SU-DHL-6 (cell line): Measurements from ENCODE around the gene OR5A1.

Source experiments
- H2AFZ ChIP-seq: fragments of 200-600 bp; sonication (generic); 2 replicates; pipeline ENCODE4 v1.6.1; 2014; ENCODE audit warnings: low read depth, mild to moderate bottlenecking, moderate library complexity, mixed read lengths, antibody characterized with exemption, low read length; ENCODE audit not compliant: severe bottlenecking
- H3F3A ChIP-seq: fragments of 200-600 bp; shearing (Covaris generic); 2 replicates; pipeline ENCODE4 v1.6.0; 2016; ENCODE audit warnings: antibody characterized with exemption, mild to moderate bottlenecking; ENCODE audit not compliant: insufficient read depth
- H3K27ac ChIP-seq: fragments of 200-600 bp; sonication (generic); 2 replicates; pipeline ENCODE4 v1.5.1; 2016; ENCODE audit warnings: low read depth, mild to moderate bottlenecking, low read length, moderate library complexity, mixed read lengths
- H3K27me3 ChIP-seq: fragments of 200-600 bp; sonication (generic), shearing (Covaris generic); 2 replicates; pipeline ENCODE4 v1.6.0; 2014; ENCODE audit warnings: mild to moderate bottlenecking, low read length
- H3K36me3 ChIP-seq: fragments of 200-600 bp; sonication (generic); 2 replicates; pipeline ENCODE4 v1.6.1; 2014; ENCODE audit warnings: mild to moderate bottlenecking, low read length, mixed read lengths
- H3K4me2 ChIP-seq: fragments of 300-600, 200-600 bp; shearing (Covaris generic), sonication (generic); 2 replicates; pipeline ENCODE4 v1.6.0; 2014; ENCODE audit warnings: low read length, low read depth, mild to moderate bottlenecking; ENCODE audit not compliant: poor library complexity, severe bottlenecking
- H3K4me3 ChIP-seq: fragments of 200-600 bp; sonication (generic); 2 replicates; pipeline ENCODE4 v1.5.1; 2014; ENCODE audit warnings: antibody characterized with exemption, low read length, mild to moderate bottlenecking, mixed read lengths; ENCODE audit not compliant: insufficient read depth, poor library complexity, severe bottlenecking
- H3K79me2 ChIP-seq: fragments of 200-600 bp; sonication (generic); 2 replicates; pipeline ENCODE4 v1.6.1; 2014; ENCODE audit warnings: mild to moderate bottlenecking, low read length, moderate library complexity; ENCODE audit not compliant: insufficient read depth
- H3K9ac ChIP-seq: fragments of 200-600 bp; sonication (generic); 2 replicates; pipeline ENCODE4 v1.7.0; 2014; ENCODE audit warnings: mild to moderate bottlenecking, low read length
- H3K9me2 ChIP-seq: fragments of 200-600 bp; sonication (generic); replicated peaks from 2 replicates; pipeline ENCODE4 v1.6.1; 2014; ENCODE audit warnings: low read length; ENCODE audit not compliant: insufficient read depth
- H3K9me3 ChIP-seq: fragments of 200-600 bp; sonication (generic); 2 replicates; pipeline ENCODE4 v1.6.1; 2014; ENCODE audit warnings: low read length, mixed read lengths; ENCODE audit not compliant: insufficient read depth
- H4K20me1 ChIP-seq: fragments of 200-600 bp; sonication (generic); 2 replicates; pipeline ENCODE4 v1.6.1; 2014; ENCODE audit warnings: low read depth, mild to moderate bottlenecking, antibody characterized with exemption, low read length, moderate library complexity, mixed read lengths
- EZH2phosphoT487 ChIP-seq: fragments of 200-600 bp; sonication (generic), shearing (Covaris generic); conservative IDR thresholded peaks from 2 replicates; pipeline ENCODE4 v1.6.1; 2018; ENCODE audit warnings: mild to moderate bottlenecking, antibody characterized with exemption, low read length, moderate library complexity, mixed read lengths
- TF ChIP-seq, protein P1 (sequence below): fragments of 200-600 bp; sonication (generic); IDR thresholded peaks from one replicate; pipeline ENCODE4 v1.5.1; 2017; ENCODE audit warnings: antibody characterized with exemption, mild to moderate bottlenecking, low read length, moderate library complexity; ENCODE audit not compliant: insufficient read depth, poor library complexity, severe bottlenecking

OR5A1 gene

DNA sequence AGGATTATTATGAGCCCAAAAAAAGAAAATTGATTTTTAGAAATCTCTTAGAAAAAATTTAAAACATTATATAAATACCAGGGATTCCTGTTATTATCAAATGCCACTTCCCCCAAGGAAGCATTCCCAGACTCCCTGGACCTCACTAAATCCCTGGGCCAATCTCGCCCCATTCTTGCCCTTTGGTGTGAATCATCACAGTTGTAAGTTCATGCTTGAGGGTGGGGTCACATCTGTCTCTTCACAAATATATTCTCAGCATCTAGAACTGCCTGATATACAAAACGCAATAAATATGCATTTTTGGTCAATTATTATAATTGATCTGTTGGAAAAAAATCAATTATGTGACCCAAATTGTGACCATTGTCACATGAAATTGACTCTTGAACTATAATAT lies 12.2 kb downstream of the OR5A1 start:
- Histone ChIP-seq H3K4me3 (no peak overlapping the region), H3K27me3 (no peaks in the 10 kb centered on the region), H3K4me2 (no peak overlapping the region), H3K36me3 (no peaks in the 10 kb centered on the region), H4K20me1 (no peaks in the 10 kb centered on the region), H2AFZ (no peak overlapping the region), H3F3A (no peaks in the 10 kb centered on the region), H3K9me3 (no peaks in the 10 kb centered on the region), H3K9ac (no peak overlapping the region), H3K79me2 (no peaks in the 10 kb centered on the region), H3K9me2 (no peaks in the 10 kb centered on the region), H3K27ac (no peak overlapping the region)
- TF ChIP-seq, protein P1, sequence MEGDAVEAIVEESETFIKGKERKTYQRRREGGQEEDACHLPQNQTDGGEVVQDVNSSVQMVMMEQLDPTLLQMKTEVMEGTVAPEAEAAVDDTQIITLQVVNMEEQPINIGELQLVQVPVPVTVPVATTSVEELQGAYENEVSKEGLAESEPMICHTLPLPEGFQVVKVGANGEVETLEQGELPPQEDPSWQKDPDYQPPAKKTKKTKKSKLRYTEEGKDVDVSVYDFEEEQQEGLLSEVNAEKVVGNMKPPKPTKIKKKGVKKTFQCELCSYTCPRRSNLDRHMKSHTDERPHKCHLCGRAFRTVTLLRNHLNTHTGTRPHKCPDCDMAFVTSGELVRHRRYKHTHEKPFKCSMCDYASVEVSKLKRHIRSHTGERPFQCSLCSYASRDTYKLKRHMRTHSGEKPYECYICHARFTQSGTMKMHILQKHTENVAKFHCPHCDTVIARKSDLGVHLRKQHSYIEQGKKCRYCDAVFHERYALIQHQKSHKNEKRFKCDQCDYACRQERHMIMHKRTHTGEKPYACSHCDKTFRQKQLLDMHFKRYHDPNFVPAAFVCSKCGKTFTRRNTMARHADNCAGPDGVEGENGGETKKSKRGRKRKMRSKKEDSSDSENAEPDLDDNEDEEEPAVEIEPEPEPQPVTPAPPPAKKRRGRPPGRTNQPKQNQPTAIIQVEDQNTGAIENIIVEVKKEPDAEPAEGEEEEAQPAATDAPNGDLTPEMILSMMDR = no peak
- no peak for TF ChIP-seq EZH2phosphoT487

DNA sequence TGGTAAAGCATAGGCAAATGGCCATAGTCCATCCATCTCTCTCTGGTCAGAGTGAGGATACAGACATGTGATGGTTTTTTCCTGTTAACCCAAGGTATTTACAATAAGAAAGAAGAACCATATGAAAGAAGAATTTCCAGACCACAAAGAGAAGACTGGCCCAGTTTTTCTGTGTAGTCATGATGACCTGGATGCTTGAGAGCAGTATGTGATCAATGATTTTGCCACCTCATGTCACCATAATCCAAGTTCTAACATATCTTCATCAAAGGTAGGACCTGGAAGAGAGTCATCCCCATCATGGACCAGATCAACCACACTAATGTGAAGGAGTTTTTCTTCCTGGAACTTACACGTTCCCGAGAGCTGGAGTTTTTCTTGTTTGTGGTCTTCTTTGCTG lies 20.4 kb downstream of the OR5A1 start, which contains the start of gene OR4D6:
TSS of gene OR4D6 (plus strand) at position 301 of the 400 bp plus-strand sequence. CDS start at position 301, 0 bp downstream.
- Histone ChIP-seq H3K36me3 (no peaks in the 10 kb centered on the region), H2AFZ (no peak within 1 kb of the TSS), H3K27me3 (no peaks in the 10 kb centered on the region)

DNA sequence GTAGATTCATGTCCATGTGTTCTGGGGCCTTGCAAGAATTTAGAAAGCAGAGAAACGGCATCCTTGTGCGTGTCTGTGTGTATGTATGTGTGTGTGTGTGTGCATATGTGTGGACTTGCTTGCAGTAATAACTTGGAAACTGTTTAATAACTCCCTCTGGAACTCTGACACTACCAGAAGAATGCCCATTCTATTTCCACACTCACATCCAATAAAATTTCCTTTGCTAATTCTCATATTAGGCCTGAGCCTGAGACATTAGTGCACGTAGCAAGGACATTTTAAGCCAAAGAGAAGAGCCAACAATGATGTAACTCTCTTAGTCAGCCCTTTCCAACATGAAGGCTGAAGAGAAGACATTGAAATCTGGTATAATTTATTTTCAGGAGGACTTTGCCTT lies 23.6 kb downstream of the OR5A1 start:
- no peaks in the 10 kb centered on the region for H3K9me3 ChIP-seq
- H3K9me2 ChIP-seq = no peaks in the 10 kb centered on the region
- no peak for TF ChIP-seq EZH2phosphoT487
- TF ChIP-seq, protein P1 = no peak

More for the DNA sequence above, 20.4 kb downstream of the OR5A1 start, which contains the start of gene OR4D6:
- H3F3A ChIP-seq = no peaks in the 10 kb centered on the region
- H3K4me3 ChIP-seq = no peak within 1 kb of the TSS
- no peaks in the 10 kb centered on the region for H3K9me2 ChIP-seq
- no peak within 1 kb of the TSS for H3K4me2 ChIP-seq
- no peak within 1 kb of the TSS for H3K9ac ChIP-seq
- H3K79me2 ChIP-seq = no peaks in the 10 kb centered on the region
- TF ChIP-seq, protein P1 = no peak
- TF ChIP-seq EZH2phosphoT487 = no peak
- H3K9me3 ChIP-seq = no peaks in the 10 kb centered on the region
- H4K20me1 ChIP-seq = no peaks in the 10 kb centered on the region
- H3K27ac ChIP-seq = no peak within 1 kb of the TSS

More for the DNA sequence above, 23.6 kb downstream of the OR5A1 start:
- no peaks in the 10 kb centered on the region for H3K27me3 ChIP-seq
- H3K36me3 ChIP-seq = no peaks in the 10 kb centered on the region
- H3K9ac ChIP-seq = no peak overlapping the region
- no peak overlapping the region for H3K27ac ChIP-seq
- no peaks in the 10 kb centered on the region for H3K79me2 ChIP-seq
- no peak overlapping the region for H3K4me2 ChIP-seq
- H2AFZ ChIP-seq = no peak overlapping the region
- H3K4me3 ChIP-seq = no peak overlapping the region
- H3F3A ChIP-seq = no peaks in the 10 kb centered on the region
- no peaks in the 10 kb centered on the region for H4K20me1 ChIP-seq
